GM12872 (cell line): ENCODE measurements around the gene NEK6.

Source experiments
- CTCF ChIP-seq: IDR thresholded peaks from 3 replicates; pipeline ENCODE4 v1.5.1; 2011; ENCODE audit warnings: low read depth, mild to moderate bottlenecking, low read length, moderate library complexity; ENCODE audit not compliant: insufficient read depth

Gene NEK6

GRCh38 chr9:124274738-124275137, 17.0 kb downstream of the NEK6 start:
- TF ChIP-seq CTCF: no peak

GRCh38 chr9:124277420-124277819, 19.7 kb downstream of the NEK6 start:
- TF ChIP-seq CTCF: no peak

GRCh38 chr9:124278054-124278540, 20.3 kb downstream of the NEK6 start:
- TF ChIP-seq CTCF: no peak

- TF ChIP-seq CTCF: no peak
These were observed 21.9 kb downstream of the NEK6 start for GRCh38 chr9:124279531-124280175.

GRCh38 chr9:124280176-124280691, 22.5 kb downstream of the NEK6 start:
- TF ChIP-seq CTCF: no peak

- no peak for TF ChIP-seq CTCF
These were observed 24.2 kb downstream of the NEK6 start for GRCh38 chr9:124281931-124282371.

- TF ChIP-seq CTCF: no peak
These were observed 24.9 kb downstream of the NEK6 start for GRCh38 chr9:124282442-124283227.
